ENCODE measurements around the gene GPRIN2. TPM values are rescaled to one million over a fixed set of nuclear protein-coding genes. Genes with fewer than 3 reads are reported as not detected.
A peak's percentile ranks its signal among the peaks of the same experiment; 100 is the strongest.

GPRIN2 gene
- total RNA-seq, 1 experiment from 2014 or later, result 3.7 TPM

- H3K27ac Mint-ChIP-seq (ENCODE audit: unreplicated experiment), result no peak overlapping the region
- ChIA-PET CTCF (interaction anchor here (0.9 to 1.8 kb wide), 5 partner anchors 10 to 1217 kb away, joined by 3 to 8 read pairs (median 6); no protein-coding TSS in a partner anchor), POLR2A (interaction anchor here (1.0 kb wide), 1 partner anchor 19 kb away, joined by 4 read pairs; no protein-coding TSS in a partner anchor)
- DNase-seq, result peak; percentile 81 to 91
- H3K4me3 ChIP-seq (ENCODE audit: low read depth, low read length), result no peak overlapping the region
- intact Hi-C loops (cut with micrococcal nuclease; ENCODE audit: unreplicated experiment), result no loop called here
- no TSS peak for BruUV-seq (replicated peaks)
- no peaks in the 10 kb centered on the region for H3K9me3 ChIP-seq
- no peaks in the 10 kb centered on the region for H3K4me1 Mint-ChIP-seq (ENCODE audit: low read depth, unreplicated experiment)
- H3K4me1 ChIP-seq, result peaks cover 35% of the 10 kb centered on the region
- H3K27me3 Mint-ChIP-seq (ENCODE audit: insufficient read depth, unreplicated experiment), result no peaks in the 10 kb centered on the region
- no peaks in the 10 kb centered on the region for H3K36me3 Mint-ChIP-seq (ENCODE audit: insufficient read depth, unreplicated experiment)
- no peaks in the 10 kb centered on the region for H3K36me3 ChIP-seq (ENCODE audit: control insufficient read depth, insufficient read depth, low read length)
- no peaks in the 10 kb centered on the region for H3K9me3 Mint-ChIP-seq (ENCODE audit: unreplicated experiment)
- TF ChIP-seq CTCF (IDR thresholded peaks at IDR 0.05; ENCODE audit: insufficient read depth in 1 of 2, low read depth in 1 of 2, low read length in 1 of 2, severe bottlenecking in 1 of 2, unreplicated experiment in 1 of 2), result no peak
- H3K27me3 ChIP-seq (replicated peaks; ENCODE audit: control insufficient read depth, insufficient read depth, low read length), result no peaks in the 10 kb centered on the region
- no peak overlapping the region for H3K4me3 Mint-ChIP-seq (ENCODE audit: unreplicated experiment)
These were observed 2.1 kb upstream of the GPRIN2 start for GRCh38 chr10:46558392-46559185.

- no peaks in the 10 kb centered on the region for H3K36me3 Mint-ChIP-seq (ENCODE audit: insufficient read depth, unreplicated experiment)
- H3K4me1 Mint-ChIP-seq (ENCODE audit: low read depth, unreplicated experiment), result no peaks in the 10 kb centered on the region
- ChIA-PET POLR2A (interaction anchor here (1.0 kb wide), 1 partner anchor 18 kb away, joined by 4 read pairs; no protein-coding TSS in a partner anchor), CTCF (interaction anchor here (1.0 to 1.8 kb wide), 3 partner anchors 13 to 1218 kb away, joined by 6 to 8 read pairs (median 7); no protein-coding TSS in a partner anchor)
- Histone ChIP-seq H3K27me3 (replicated peaks; ENCODE audit: control insufficient read depth, insufficient read depth, low read length) (no peaks in the 10 kb centered on the region), H3K36me3 (ENCODE audit: control insufficient read depth, insufficient read depth, low read length) (no peaks in the 10 kb centered on the region), H3K4me3 (ENCODE audit: low read depth, low read length) (no peak overlapping the region), H3K4me1 (peaks cover 37% of the 10 kb centered on the region), H3K9me3 (no peaks in the 10 kb centered on the region)
- no peak overlapping the region for H3K27ac Mint-ChIP-seq (ENCODE audit: unreplicated experiment)
- DNase-seq, result peak in 1 of 2 experiments; percentile 22
- no peak for TF ChIP-seq CTCF (IDR thresholded peaks at IDR 0.05; ENCODE audit: insufficient read depth in 1 of 2, low read depth in 1 of 2, low read length in 1 of 2, severe bottlenecking in 1 of 2, unreplicated experiment in 1 of 2)
- no peaks in the 10 kb centered on the region for H3K9me3 Mint-ChIP-seq (ENCODE audit: unreplicated experiment)
- H3K4me3 Mint-ChIP-seq (ENCODE audit: unreplicated experiment), result no peak overlapping the region
- BruUV-seq (replicated peaks), result no TSS peak
- no peaks in the 10 kb centered on the region for H3K27me3 Mint-ChIP-seq (ENCODE audit: insufficient read depth, unreplicated experiment)
- intact Hi-C loops (cut with micrococcal nuclease; ENCODE audit: unreplicated experiment), result no loop called here
These were observed 1.6 kb upstream of the GPRIN2 start for GRCh38 chr10:46558122-46558391.

- POLR2A ChIA-PET, result no interaction called here
- intact Hi-C loops (cut with micrococcal nuclease; ENCODE audit: unreplicated experiment), result no loop called here
- DNase-seq, result peak; percentile 21 to 50
- no peak overlapping the region for H3K27ac Mint-ChIP-seq (ENCODE audit: unreplicated experiment)
- H3K27me3 ChIP-seq (replicated peaks; ENCODE audit: control insufficient read depth, insufficient read depth, low read length), result no peaks in the 10 kb centered on the region
- BruUV-seq (replicated peaks), result no TSS peak
- H3K27me3 Mint-ChIP-seq (ENCODE audit: insufficient read depth, unreplicated experiment), result no peaks in the 10 kb centered on the region
- no peaks in the 10 kb centered on the region for H3K9me3 ChIP-seq
- no peaks in the 10 kb centered on the region for H3K36me3 Mint-ChIP-seq (ENCODE audit: insufficient read depth, unreplicated experiment)
- CTCF ChIA-PET, result interaction anchor here (1.8 kb wide), 1 partner anchor 13 kb away, joined by 7 read pairs; no protein-coding TSS in a partner anchor
- H3K4me1 Mint-ChIP-seq (ENCODE audit: low read depth, unreplicated experiment), result no peaks in the 10 kb centered on the region
- H3K4me3 Mint-ChIP-seq (ENCODE audit: unreplicated experiment), result peak overlapping the region; percentile 61
- H3K36me3 ChIP-seq (ENCODE audit: control insufficient read depth, insufficient read depth, low read length), result no peaks in the 10 kb centered on the region
- no peaks in the 10 kb centered on the region for H3K9me3 Mint-ChIP-seq (ENCODE audit: unreplicated experiment)
- H3K4me1 ChIP-seq, result peaks cover 43% of the 10 kb centered on the region
- no peak for TF ChIP-seq CTCF (IDR thresholded peaks at IDR 0.05; ENCODE audit: insufficient read depth in 1 of 2, low read depth in 1 of 2, low read length in 1 of 2, severe bottlenecking in 1 of 2, unreplicated experiment in 1 of 2)
- H3K4me3 ChIP-seq (ENCODE audit: low read depth, low read length), result no peak overlapping the region
These were observed 1.1 kb upstream of the GPRIN2 start for GRCh38 chr10:46557319-46558121.
